NCI-H1092 (cell line): ENCODE data around the gene MUC20.
"Not testable (repeated sequence)": the region's sequence is repeated elsewhere in the genome, so short reads cannot be mapped to it uniquely, and the experiment has no call there.

Experiments
- DNase-seq: peaks from one replicate; lab custom pipeline; 2025; lab: John Stamatoyannopoulos, UW

MUC20 gene

DNA sequence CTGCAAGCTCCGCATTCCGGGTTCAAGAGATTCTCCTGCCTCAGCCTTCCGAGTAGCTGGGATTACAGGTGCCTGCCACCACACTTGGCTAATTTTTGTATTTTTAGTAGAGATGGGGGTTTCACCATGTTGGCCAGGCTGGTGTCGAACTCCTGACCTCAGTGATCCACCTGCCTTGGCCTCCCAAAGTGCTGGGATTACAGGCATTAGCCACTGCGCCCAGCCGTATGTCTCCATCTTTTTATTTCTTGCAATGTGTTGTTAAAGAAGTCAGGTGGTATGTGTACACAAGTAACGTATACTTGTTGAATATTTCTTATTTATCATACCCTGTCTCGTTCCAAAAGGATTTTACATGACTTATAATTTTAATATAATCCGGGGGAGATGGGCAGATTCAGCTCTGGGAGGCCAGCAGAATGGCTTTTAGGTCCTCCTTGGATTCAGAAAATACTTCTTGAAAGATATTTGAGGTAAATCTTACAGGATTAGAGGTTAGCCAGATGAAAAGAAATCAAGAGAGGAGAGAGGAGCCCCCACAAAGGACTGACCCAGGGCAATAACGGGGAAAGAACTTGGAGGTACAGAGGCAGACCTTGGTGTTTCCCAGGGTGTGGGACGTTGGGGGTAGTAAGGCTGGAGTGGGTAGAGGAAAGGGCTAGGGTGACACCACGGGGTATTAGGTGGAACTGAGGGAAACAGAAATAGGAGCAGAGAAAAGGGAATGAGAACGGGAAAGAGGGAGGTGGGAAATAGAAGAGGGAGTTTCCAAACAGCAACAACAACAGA lies 27.2 kb upstream of the MUC20 start:
- DNase-seq, result no peak

DNA sequence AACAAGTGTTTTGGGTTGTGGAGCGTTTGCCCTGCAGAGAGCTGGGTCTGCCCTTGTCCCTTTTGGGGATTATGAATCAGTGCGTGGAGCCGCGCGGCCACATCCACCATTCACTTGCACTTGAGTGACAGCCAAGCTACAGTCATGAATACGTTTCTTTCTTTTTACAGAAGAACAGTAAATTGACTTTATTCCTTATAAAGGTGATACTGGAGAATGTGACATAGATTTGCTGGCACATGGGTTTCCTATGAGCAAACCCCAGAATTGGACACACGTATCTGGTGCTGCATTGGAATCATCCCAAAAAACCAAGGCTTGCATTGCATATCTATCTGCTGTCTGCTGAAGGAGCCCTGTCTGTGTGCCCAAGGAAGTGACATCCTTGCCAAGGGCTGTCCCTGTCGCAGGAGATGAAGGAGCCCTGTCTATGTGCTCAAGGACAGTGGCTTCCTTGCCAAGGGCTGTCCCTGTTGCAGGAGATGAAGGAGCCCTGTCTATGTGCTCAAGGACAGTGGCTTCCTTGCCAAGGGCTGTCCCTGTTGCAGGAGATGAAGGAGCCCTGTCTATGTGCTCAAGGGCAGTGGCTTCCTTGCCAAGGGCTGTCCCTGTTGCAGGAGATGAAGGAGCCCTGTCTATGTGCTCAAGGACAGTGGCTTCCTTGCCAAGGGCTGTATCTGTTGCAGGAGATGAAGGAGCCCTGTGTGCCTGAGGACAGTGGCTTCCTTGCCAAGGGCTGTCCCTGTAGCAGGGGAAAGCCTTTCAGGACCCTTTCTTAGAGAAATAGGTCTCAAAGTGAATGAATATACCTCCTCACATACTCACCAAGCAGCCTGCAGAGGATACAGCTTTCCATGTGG lies 26.3 kb upstream of the MUC20 start:
- not testable (repeated sequence) for DNase-seq

- no peak for DNase-seq
Measured at GRCh38 chr3:195696632-195697278, 24.0 kb upstream of the MUC20 start.

GRCh38 chr3:195697582-195698324 lies 23.0 kb upstream of the MUC20 start:
- no peak for DNase-seq

DNA sequence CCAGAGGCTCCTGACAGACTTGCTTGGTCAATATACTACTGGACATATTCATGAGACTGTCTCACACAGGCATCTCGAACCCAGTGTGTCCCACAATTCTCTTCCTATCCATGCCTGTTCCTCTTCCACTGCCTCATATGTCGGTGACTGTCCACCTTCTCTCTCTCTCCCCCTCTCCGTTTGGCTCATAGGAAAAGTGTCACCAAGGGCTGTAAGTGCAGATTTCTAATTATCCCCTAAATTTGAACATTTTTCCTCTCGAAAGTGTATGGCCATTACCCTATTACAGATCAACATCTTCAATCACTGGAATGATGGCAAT lies 22.5 kb upstream of the MUC20 start:
- DNase-seq, result no peak

DNA sequence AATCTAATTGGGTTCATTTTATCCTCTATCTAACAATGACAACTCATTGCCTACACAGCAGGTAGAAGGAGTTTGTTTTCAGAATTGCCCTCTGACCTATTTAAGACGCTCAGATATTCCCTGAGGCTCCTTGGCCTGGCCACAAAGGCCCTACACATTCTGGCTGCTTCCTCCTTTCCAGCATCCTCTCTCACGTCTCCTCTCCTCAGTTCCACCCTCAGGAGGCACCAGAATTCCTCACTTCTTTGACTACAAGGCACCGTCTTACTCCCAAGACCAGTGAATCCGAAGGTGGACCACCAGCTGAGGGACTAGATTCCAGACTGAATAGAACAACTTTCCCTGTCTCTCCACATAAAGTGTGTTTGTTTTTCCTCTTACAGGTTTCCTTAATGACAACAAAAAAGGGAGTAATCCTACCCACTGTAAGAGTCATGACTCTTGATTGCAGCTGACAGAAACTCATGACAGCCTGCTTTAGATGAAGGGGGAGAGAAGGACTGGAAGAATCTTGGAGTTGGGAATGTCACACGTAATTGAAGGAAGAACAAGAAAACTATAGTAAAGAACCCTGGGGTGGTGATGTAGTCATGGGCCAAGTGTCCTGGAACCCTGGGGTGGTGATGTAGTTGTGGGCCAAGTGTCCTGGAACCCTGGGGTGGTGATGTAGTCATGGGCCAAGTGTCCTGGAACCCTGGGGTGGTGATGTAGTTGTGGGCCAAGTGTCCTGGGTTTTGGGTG lies 22.0 kb upstream of the MUC20 start:
- no peak for DNase-seq

- no peak for DNase-seq
Measured at GRCh38 chr3:195699388-195699771, 21.4 kb upstream of the MUC20 start.

GRCh38 chr3:195699860-195700259 lies 20.9 kb upstream of the MUC20 start:
- DNase-seq, result no peak

GRCh38 chr3:195700319-195700718 lies 20.5 kb upstream of the MUC20 start:
- DNase-seq, result no peak

DNA sequence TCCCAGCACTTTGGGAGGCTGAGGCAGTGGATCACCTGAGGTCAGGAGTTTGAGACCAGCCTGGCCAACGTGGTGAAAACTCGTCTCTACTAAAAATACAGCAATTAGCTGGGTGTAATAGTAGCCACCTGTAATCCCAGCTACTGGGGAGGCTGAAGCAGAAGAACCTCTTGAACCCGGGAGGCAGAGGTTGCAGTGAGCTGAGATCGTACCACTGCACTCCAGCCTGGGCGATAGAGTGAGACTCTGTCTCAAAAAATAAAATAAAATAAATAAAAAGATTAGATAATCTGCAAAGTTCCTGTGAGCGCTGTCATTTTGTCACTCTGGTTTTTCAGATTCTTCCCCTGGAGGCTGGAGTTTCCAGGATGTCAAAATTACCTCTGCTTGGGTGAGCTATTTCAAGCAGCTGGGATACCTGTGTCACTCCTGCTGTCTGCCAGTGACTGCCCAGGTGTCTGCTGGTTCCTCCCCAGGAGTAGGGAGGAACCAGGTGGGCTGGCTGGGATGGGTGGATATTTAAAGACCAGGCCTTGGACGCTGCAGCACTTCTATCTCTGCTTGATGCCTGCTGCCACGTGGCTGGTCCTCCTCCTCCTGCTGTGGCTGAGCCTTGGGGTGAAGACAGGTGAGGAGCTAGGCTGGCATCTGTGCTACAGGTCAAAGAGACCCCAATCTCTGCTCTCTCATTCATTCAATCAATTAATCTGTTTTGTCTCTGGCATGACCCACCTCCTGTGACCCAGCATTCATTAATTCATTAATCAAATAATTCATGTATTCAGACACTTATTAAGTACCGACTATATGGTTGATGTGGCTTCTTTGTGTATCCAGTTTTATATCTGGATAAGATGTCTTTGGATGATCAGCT lies 19.5 kb upstream of the MUC20 start:
- no peak for DNase-seq

- DNase-seq, result no peak
Measured at GRCh38 chr3:195703776-195704175, 17.0 kb upstream of the MUC20 start.

GRCh38 chr3:195704433-195704999 lies 16.3 kb upstream of the MUC20 start:
- no peak for DNase-seq

DNA sequence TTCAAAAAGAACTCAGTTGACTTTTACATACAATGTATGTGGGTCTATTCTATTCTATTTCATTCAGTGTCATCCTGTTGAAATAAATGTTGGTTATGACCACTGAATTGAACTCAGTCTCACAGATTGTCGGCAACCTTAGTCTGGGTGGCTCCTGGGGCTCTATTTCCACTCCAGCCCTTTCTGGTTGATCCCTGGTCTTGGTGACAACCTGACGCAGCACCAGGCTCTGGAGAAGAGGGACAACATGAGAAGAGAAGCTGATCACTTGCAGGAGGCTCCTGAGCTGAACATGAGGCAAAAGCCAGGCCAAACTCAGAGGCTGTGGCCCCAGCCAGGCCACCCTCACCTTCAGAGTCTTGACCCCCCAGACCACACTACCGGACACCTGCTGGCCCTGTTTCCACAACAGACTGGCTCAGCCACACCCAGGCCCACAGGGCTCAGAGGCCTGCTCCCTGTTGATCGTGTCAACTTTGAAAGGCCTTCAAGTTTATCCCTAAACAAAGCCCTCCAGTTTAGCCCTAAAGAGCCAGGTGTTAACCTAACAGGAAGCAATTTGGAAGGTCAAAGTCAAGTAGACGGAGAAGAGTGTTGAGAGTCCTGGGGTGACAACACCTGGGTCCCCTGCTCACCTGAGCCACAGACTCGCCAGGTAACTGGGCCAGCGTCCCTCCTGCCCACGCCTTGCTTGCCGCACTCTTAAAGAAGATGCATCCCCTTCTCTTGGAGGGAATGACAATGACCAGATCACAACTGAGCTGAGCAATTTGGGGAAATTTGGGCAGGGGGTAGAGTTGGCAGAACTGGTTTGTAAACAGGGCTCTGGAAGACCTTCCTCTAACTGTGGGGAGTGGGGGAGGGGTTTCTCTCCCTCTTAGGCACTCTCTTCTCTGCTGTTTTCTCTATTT lies 15.4 kb upstream of the MUC20 start:
- no peak for DNase-seq

DNA sequence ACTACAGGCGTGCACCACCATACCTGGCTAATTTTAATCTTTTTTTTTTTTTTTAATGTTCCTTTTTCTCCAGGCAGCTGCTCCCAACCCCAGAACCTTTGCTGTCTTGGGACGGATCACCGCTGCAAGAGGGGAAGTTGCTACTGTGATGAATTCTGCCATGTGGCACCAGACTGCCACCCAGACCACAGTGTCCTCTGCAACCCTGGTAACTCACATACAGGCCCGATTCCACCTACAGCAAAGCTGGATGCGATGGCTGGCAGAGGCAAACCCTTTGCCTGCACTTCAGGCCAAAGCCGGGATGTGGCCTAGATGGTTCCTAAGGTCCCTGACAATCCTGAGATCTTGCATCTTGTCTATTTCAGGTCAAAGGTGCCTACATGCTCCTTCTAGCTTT lies 12.7 kb upstream of the MUC20 start:
- no peak for DNase-seq

GRCh38 chr3:195708626-195709481 lies 11.9 kb upstream of the MUC20 start:
- DNase-seq, result no peak

DNA sequence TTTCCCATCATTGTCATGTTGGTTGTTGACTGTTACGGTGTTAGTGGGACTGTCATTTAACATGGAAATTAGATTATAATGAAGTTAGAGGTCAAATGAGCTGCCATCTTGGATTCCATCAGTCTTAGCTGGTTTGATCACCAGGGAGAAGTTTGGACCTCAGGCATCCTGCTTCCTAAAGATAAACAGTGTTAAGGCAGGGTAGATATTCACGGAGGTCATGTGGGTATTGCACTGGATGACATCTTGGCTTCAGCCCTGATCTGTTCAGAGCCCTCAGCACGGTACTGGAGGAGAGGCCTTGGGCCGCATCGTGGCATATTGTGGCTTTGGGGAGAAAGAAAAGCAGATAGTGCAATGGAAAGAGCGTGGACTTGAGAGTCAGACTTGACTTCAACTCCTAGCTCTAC lies 11.1 kb upstream of the MUC20 start:
- no peak for DNase-seq

DNA sequence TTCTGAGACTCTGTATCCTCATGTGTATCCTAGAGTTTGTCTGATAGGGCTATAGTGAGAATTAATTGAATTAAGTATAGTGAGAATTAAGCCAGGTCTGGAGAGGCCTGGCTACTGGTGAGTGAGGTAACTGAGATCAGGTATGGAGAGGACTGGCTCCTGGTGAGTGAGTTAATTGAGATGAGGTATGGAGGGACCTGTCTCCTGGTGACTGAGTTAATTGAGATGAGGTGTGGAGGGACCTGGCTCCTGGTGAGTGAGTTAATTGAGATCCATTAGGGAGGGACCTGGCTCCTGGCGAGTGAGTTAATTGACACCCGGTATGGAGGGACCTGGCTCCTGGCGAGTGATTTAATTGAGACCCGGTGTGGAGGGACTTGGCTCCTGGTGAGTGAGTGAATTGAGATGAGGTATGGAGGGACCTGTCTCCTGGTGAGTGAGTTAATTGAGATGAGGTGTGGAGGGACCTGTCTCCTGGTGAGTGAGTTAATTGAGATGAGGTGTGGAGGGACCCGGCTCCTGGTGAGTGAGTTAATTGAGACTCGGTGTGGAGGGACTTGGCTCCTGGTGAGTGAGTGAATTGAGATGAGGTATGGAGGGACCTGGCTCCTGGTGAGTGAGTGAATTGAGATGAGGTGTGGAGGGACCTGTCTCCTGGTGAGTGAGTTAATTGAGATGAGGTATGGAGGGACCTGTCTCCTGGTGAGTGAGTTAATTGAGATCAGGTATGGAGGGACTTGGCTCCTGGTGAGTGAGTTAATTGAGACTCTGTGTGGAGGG lies 10.5 kb upstream of the MUC20 start:
- not testable (repeated sequence) for DNase-seq
